Measurements from ENCODE around the gene SBNO2. TPM values are rescaled to one million over a fixed set of nuclear protein-coding genes. Genes with fewer than 3 reads are reported as not detected.
A peak's percentile ranks its signal among the peaks of the same experiment; 100 is the strongest.

SBNO2 gene
- total RNA-seq, 1 donor from 2014 or later, result 18.7 TPM

GRCh38 chr19:1169921-1170885, 3.9 kb downstream of the SBNO2 start:
- DNase-seq, result peak; percentile 55
- intact Hi-C loops (cut with micrococcal nuclease), result no loop called here

GRCh38 chr19:1169411-1169791, 4.7 kb downstream of the SBNO2 start:
- intact Hi-C loops (cut with micrococcal nuclease), result no loop called here
- ATAC-seq, result no peak
- no peak for DNase-seq

More at GRCh38 chr19:1169921-1170885, 3.9 kb downstream of the SBNO2 start:
- peak; percentile 2 for ATAC-seq

- intact Hi-C loops (cut with micrococcal nuclease), result no loop called here
- no peak for ATAC-seq
Measured at GRCh38 chr19:1168572-1169410, 5.3 kb downstream of the SBNO2 start.

GRCh38 chr19:1167687-1168571, 6.1 kb downstream of the SBNO2 start:
- intact Hi-C loops (cut with micrococcal nuclease), result no loop called here

More at GRCh38 chr19:1168572-1169410, 5.3 kb downstream of the SBNO2 start:
- DNase-seq, result no peak

GRCh38 chr19:1166872-1167573, 7.0 kb downstream of the SBNO2 start:
- DNase-seq, result no peak
- ATAC-seq, result no peak
- intact Hi-C loops (cut with micrococcal nuclease), result no loop called here

More at GRCh38 chr19:1167687-1168571, 6.1 kb downstream of the SBNO2 start:
- DNase-seq (no peak), ATAC-seq (no peak)

- DNase-seq (no peak), ATAC-seq (no peak)
Measured at GRCh38 chr19:1164684-1165531, 9.2 kb downstream of the SBNO2 start.

GRCh38 chr19:1163934-1164683, 10.0 kb downstream of the SBNO2 start:
- ATAC-seq, result no peak
- DNase-seq, result no peak
- intact Hi-C loops (cut with micrococcal nuclease), result no loop called here

More at GRCh38 chr19:1164684-1165531, 9.2 kb downstream of the SBNO2 start:
- intact Hi-C loops (cut with micrococcal nuclease), result no loop called here

- intact Hi-C loops (cut with micrococcal nuclease), result no loop called here
- DNase-seq (peak; percentile 64), ATAC-seq (peak; percentile 63)
Measured at GRCh38 chr19:1163283-1163933, 10.7 kb downstream of the SBNO2 start.

GRCh38 chr19:1162404-1163282, 11.4 kb downstream of the SBNO2 start:
- intact Hi-C loops (cut with micrococcal nuclease), result no loop called here
- ATAC-seq (no peak), DNase-seq (no peak)

- intact Hi-C loops (cut with micrococcal nuclease), result no loop called here
- ATAC-seq, result no peak
- DNase-seq, result no peak
Measured at GRCh38 chr19:1161716-1162115, 12.4 kb downstream of the SBNO2 start.

- no peak for ATAC-seq
- no peak for DNase-seq
- intact Hi-C loops (cut with micrococcal nuclease), result no loop called here
Measured at GRCh38 chr19:1159864-1160595, 14.0 kb downstream of the SBNO2 start.

- no peak for DNase-seq
- ATAC-seq, result no peak
- intact Hi-C loops (cut with micrococcal nuclease), result no loop called here
Measured at GRCh38 chr19:1158885-1159448, 15.1 kb downstream of the SBNO2 start.

- no peak for DNase-seq
- ATAC-seq, result no peak
- intact Hi-C loops (cut with micrococcal nuclease), result no loop called here
Measured at GRCh38 chr19:1157931-1158884, 15.9 kb downstream of the SBNO2 start.
